ENCODE results near the gene PDGFC. TPM values are rescaled to one million over a fixed set of nuclear protein-coding genes. Genes with fewer than 3 reads are reported as not detected.
A peak's percentile ranks its signal among the peaks of the same experiment; 100 is the strongest.

PDGFC gene
- polyA plus RNA-seq, 1 donor (not counting 4 experiments of a cell fraction or from before 2014, with no cell fraction given) = 29.7 TPM

DNA sequence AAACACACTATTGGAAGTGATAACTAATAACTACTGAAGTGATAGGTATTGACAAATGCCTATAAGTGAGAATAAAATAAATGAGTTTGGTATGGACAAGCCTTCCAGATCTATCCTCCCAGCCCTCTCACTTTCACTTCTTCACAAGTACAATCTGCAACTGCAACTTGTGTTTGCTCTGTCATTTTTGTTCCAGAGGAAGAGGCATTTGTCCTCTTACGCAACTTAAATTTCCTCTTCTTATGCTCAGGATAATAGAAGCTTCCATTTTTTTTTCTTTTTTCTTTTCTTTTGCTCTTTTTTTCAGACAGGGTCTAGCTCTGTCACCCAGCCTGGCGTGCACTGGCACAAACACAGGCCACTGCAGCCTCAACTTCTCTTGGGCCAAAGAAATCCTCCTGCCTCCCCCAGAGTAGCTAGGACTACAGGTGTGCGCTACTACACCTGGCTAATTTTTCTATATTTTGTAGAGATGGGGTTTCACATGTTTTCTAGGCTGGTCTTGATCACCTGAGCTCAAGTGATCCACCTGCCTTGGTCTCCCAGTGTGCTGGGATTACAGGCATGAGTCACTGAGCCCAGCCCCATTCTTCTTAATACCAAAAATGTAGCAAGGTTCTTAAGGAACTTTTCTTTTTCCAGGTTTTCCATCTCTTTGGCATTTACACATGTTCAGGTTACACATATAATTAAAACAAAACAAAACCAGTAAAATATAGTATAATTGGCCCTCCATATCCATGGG lies 73.1 kb downstream of the PDGFC start:
- no peak for DNase-seq (ENCODE audit: low read depth, low spot score)
- Histone ChIP-seq H3K79me2 (ENCODE audit: control insufficient read depth, insufficient read depth, low read length) (peaks cover 33% of the 10 kb centered on the region), H3K9ac (ENCODE audit: control insufficient read depth, extremely low read depth, insufficient read depth, low read length) (no peak overlapping the region), H2AFZ (ENCODE audit: control insufficient read depth, low read length) (no peak overlapping the region), H3K9me1 (ENCODE audit: control insufficient read depth, extremely low read depth, insufficient read depth, low read length) (no peaks in the 10 kb centered on the region), H3K36me3 (ENCODE audit: control insufficient read depth in 2 of 2, extremely low read depth in 1 of 2, insufficient read depth in 2 of 2, low read length in 2 of 2) (no peaks in the 10 kb centered on the region), H3K4me1 (ENCODE audit: control insufficient read depth, extremely low read depth, insufficient read depth, low read length) (peaks cover 13% of the 10 kb centered on the region), H3K4me2 (ENCODE audit: control insufficient read depth, extremely low read depth, insufficient read depth, low read depth, low read length) (no peak overlapping the region), H3K27ac (ENCODE audit: control insufficient read depth, insufficient read depth, low read length) (no peak overlapping the region), H4K20me1 (ENCODE audit: control insufficient read depth, extremely low read depth, insufficient read depth, low read length) (no peaks in the 10 kb centered on the region), H3K4me3 (ENCODE audit: control insufficient read depth in 2 of 3, extremely low read depth in 1 of 3, insufficient read depth in 2 of 3, low read depth in 1 of 3, low read length in 3 of 3) (no peak overlapping the region), H3K27me3 (ENCODE audit: control insufficient read depth, extremely low read depth, insufficient read depth, low read length) (no peaks in the 10 kb centered on the region), H3K9me3 (ENCODE audit: control insufficient read depth, low read depth, low read length) (no peaks in the 10 kb centered on the region)
- dilution Hi-C loops (cut with MboI; ENCODE audit: extremely low pct_ligation_motif_present, low sequenced_read_pairs) = no loop called here
- FAIRE-seq = peak; percentile 57
- TF ChIP-seq, protein P1, sequence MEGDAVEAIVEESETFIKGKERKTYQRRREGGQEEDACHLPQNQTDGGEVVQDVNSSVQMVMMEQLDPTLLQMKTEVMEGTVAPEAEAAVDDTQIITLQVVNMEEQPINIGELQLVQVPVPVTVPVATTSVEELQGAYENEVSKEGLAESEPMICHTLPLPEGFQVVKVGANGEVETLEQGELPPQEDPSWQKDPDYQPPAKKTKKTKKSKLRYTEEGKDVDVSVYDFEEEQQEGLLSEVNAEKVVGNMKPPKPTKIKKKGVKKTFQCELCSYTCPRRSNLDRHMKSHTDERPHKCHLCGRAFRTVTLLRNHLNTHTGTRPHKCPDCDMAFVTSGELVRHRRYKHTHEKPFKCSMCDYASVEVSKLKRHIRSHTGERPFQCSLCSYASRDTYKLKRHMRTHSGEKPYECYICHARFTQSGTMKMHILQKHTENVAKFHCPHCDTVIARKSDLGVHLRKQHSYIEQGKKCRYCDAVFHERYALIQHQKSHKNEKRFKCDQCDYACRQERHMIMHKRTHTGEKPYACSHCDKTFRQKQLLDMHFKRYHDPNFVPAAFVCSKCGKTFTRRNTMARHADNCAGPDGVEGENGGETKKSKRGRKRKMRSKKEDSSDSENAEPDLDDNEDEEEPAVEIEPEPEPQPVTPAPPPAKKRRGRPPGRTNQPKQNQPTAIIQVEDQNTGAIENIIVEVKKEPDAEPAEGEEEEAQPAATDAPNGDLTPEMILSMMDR (optimal IDR thresholded peaks at IDR 0.05 in 1 of 3, IDR thresholded peaks at IDR 0.05 in 1 of 3, conservative IDR thresholded peaks at IDR 0.05 in 1 of 3; ENCODE audit: extremely low read depth in 1 of 3, insufficient read depth in 2 of 3, low read length in 3 of 3) = no peak

DNA sequence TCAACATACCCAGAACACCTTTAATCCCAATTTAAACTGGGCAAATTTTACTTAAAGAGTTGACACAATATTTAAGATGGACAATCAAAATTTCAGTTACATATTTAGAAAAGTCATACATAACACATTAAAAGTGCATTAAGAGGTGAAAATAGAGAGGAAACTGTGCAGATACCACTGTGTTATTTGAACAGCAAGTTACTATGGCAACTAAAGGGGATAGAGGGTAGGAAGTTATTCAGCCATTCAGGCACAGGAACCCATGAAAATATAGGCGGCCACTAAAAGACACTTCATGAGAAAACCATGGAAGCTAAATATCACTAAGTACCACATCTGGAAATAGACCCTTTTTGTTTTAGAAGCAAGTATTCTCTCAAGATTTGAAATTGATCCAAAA lies 75.1 kb downstream of the PDGFC start:
- Histone ChIP-seq H2AFZ (ENCODE audit: control insufficient read depth, low read length) (no peak overlapping the region), H3K4me2 (ENCODE audit: control insufficient read depth, extremely low read depth, insufficient read depth, low read depth, low read length) (no peak overlapping the region), H3K4me1 (ENCODE audit: control insufficient read depth, extremely low read depth, insufficient read depth, low read length) (peaks cover 4% of the 10 kb centered on the region), H3K36me3 (ENCODE audit: control insufficient read depth in 2 of 2, extremely low read depth in 1 of 2, insufficient read depth in 2 of 2, low read length in 2 of 2) (no peaks in the 10 kb centered on the region), H4K20me1 (ENCODE audit: control insufficient read depth, extremely low read depth, insufficient read depth, low read length) (no peaks in the 10 kb centered on the region), H3K9ac (ENCODE audit: control insufficient read depth, extremely low read depth, insufficient read depth, low read length) (no peak overlapping the region), H3K4me3 (ENCODE audit: control insufficient read depth in 2 of 3, extremely low read depth in 1 of 3, insufficient read depth in 2 of 3, low read depth in 1 of 3, low read length in 3 of 3) (no peak overlapping the region), H3K27ac (ENCODE audit: control insufficient read depth, insufficient read depth, low read length) (no peak overlapping the region), H3K9me1 (ENCODE audit: control insufficient read depth, extremely low read depth, insufficient read depth, low read length) (no peaks in the 10 kb centered on the region), H3K79me2 (ENCODE audit: control insufficient read depth, insufficient read depth, low read length) (peaks cover 39% of the 10 kb centered on the region), H3K9me3 (ENCODE audit: control insufficient read depth, low read depth, low read length) (no peaks in the 10 kb centered on the region), H3K27me3 (ENCODE audit: control insufficient read depth, extremely low read depth, insufficient read depth, low read length) (no peaks in the 10 kb centered on the region)
- no peak for TF ChIP-seq EZH2 (IDR thresholded peaks at IDR 0.05; ENCODE audit: low read length)
- TF ChIP-seq, protein P1 (optimal IDR thresholded peaks at IDR 0.05 in 1 of 3, IDR thresholded peaks at IDR 0.05 in 1 of 3, conservative IDR thresholded peaks at IDR 0.05 in 1 of 3; ENCODE audit: extremely low read depth in 1 of 3, insufficient read depth in 2 of 3, low read length in 3 of 3) = no peak
- FAIRE-seq (peak; percentile 57), DNase-seq (ENCODE audit: low read depth, low spot score) (no peak)
- dilution Hi-C loops (cut with MboI; ENCODE audit: extremely low pct_ligation_motif_present, low sequenced_read_pairs) = no loop called here

All from keratinocyte (primary cell).